ENCODE measurements around the gene MYH9. TPM values are rescaled to one million over a fixed set of nuclear protein-coding genes. Genes with fewer than 3 reads are reported as not detected.

MYH9 gene
- total RNA-seq, 2 experiments from 2014 or later = 624 to 679 TPM

- Mint-ChIP-seq H3K9me3 (no peaks in the 10 kb centered on the region), H3K27me3 (no peaks in the 10 kb centered on the region), H3K36me3 (ENCODE audit: low read depth) (peaks cover 99% of the 10 kb centered on the region), H3K4me3 (peak overlapping the region; percentile 90), H3K4me1 (ENCODE audit: low read depth) (peaks cover 98% of the 10 kb centered on the region), H3K27ac (peak overlapping the region; percentile 100)
- peak; percentile 82 for DNase-seq
- intact Hi-C loops (cut with micrococcal nuclease) = loop anchor here (5.0 kb wide), 2 partner anchors 45 to 120 kb away; no protein-coding TSS in a partner anchor
- ATAC-seq = peak; percentile 43
- TF ChIP-seq CTCF (IDR thresholded peaks at IDR 0.05) = no peak
- ChIA-PET POLR2A (interaction anchor here (0.6 to 44.1 kb wide), 12 partner anchors 11 to 684 kb away, joined by 3 to 1125 read pairs (median 3); partner anchors contain the start of genes APOL6 and MYH9), CTCF (interaction anchor here (0.8 to 5.1 kb wide), 16 partner anchors 11 to 154 kb away, joined by 3 to 31 read pairs (median 5); partner anchors contain the start of gene APOL2)
These were observed 55.0 kb downstream of the MYH9 start for GRCh38 chr22:36332623-36333332.

- H3K27me3 Mint-ChIP-seq = no peaks in the 10 kb centered on the region
- peak; percentile 76 for DNase-seq
- ChIA-PET POLR2A (interaction anchor here (0.6 to 44.1 kb wide), 10 partner anchors 9 to 170 kb away, joined by 3 to 1125 read pairs (median 3); partner anchors contain the start of gene MYH9), CTCF (interaction anchor here (0.8 to 5.1 kb wide), 12 partner anchors 11 to 154 kb away, joined by 3 to 31 read pairs (median 8); partner anchors contain the start of gene APOL2)
- intact Hi-C loops (cut with micrococcal nuclease) = loop anchor here (5.0 kb wide), 2 partner anchors 45 to 120 kb away; no protein-coding TSS in a partner anchor
- peak overlapping the region; percentile 90 for H3K4me3 Mint-ChIP-seq
- H3K27ac Mint-ChIP-seq = peak overlapping the region; percentile 100
- ATAC-seq = peak; percentile 13
- peaks cover 97% of the 10 kb centered on the region for H3K4me1 Mint-ChIP-seq (ENCODE audit: low read depth)
- no peak for TF ChIP-seq CTCF (IDR thresholded peaks at IDR 0.05)
- H3K9me3 Mint-ChIP-seq = no peaks in the 10 kb centered on the region
- peaks cover 99% of the 10 kb centered on the region for H3K36me3 Mint-ChIP-seq (ENCODE audit: low read depth)
These were observed 55.7 kb downstream of the MYH9 start for GRCh38 chr22:36331912-36332622.

- intact Hi-C loops (cut with micrococcal nuclease) = loop anchor here (5.0 kb wide), 2 partner anchors 46 to 121 kb away; no protein-coding TSS in a partner anchor
- ChIA-PET POLR2A (interaction anchor here (0.6 to 44.1 kb wide), 8 partner anchors 9 to 134 kb away, joined by 3 to 1125 read pairs (median 3); partner anchors contain the start of gene MYH9), CTCF (interaction anchor here (0.8 to 5.1 kb wide), 7 partner anchors 13 to 139 kb away, joined by 3 to 31 read pairs (median 14); partner anchors contain the start of gene APOL2)
- peak overlapping the region; percentile 100 for H3K27ac Mint-ChIP-seq
- ATAC-seq (peak; percentile 51), DNase-seq (peak; percentile 90)
- peaks cover 97% of the 10 kb centered on the region for H3K4me1 Mint-ChIP-seq (ENCODE audit: low read depth)
- no peaks in the 10 kb centered on the region for H3K9me3 Mint-ChIP-seq
- TF ChIP-seq CTCF (IDR thresholded peaks at IDR 0.05) = no peak
- no peaks in the 10 kb centered on the region for H3K27me3 Mint-ChIP-seq
- H3K36me3 Mint-ChIP-seq (ENCODE audit: low read depth) = peaks cover 99% of the 10 kb centered on the region
- peak overlapping the region; percentile 90 for H3K4me3 Mint-ChIP-seq
These were observed 56.4 kb downstream of the MYH9 start for GRCh38 chr22:36331306-36331911.

- Mint-ChIP-seq H3K9me3 (no peaks in the 10 kb centered on the region), H3K36me3 (ENCODE audit: low read depth) (peaks cover 98% of the 10 kb centered on the region), H3K4me1 (ENCODE audit: low read depth) (peaks cover 91% of the 10 kb centered on the region), H3K27ac (peak overlapping the region; percentile 100), H3K4me3 (peak overlapping the region; percentile 90), H3K27me3 (no peaks in the 10 kb centered on the region)
- ChIA-PET POLR2A (interaction anchor here (1.0 to 44.1 kb wide), 5 partner anchors 8 to 135 kb away, joined by 3 to 1125 read pairs (median 8); partner anchors contain the start of gene MYH9), CTCF (interaction anchor here (0.8 to 5.1 kb wide), 7 partner anchors 12 to 140 kb away, joined by 3 to 31 read pairs (median 14); partner anchors contain the start of gene APOL2)
- TF ChIP-seq CTCF (IDR thresholded peaks at IDR 0.05) = no peak
- intact Hi-C loops (cut with micrococcal nuclease) = loop anchor here (5.0 kb wide), 2 partner anchors 47 to 122 kb away; no protein-coding TSS in a partner anchor
- ATAC-seq (no peak), DNase-seq (peak; percentile 48)
These were observed 57.0 kb downstream of the MYH9 start for GRCh38 chr22:36330655-36331305.
